IPS-20b (cell line): Measurements from ENCODE around the gene DECR2.
A peak's percentile ranks its signal among the peaks of the same experiment; 100 is the strongest.

Source experiments
- H3K27ac ChIP-seq: one replicate; pipeline ENCODE4 v1.5.1; 2013; ENCODE audit warnings: low read length
- H3K27me3 ChIP-seq: 2 replicates; pipeline ENCODE4 v1.6.1; 2013; ENCODE audit warnings: mild to moderate bottlenecking, low read length, inconsistent platforms; ENCODE audit not compliant: insufficient read depth
- H3K36me3 ChIP-seq: 2 replicates; pipeline ENCODE4 v1.6.1; 2013; ENCODE audit warnings: low read depth, mild to moderate bottlenecking, inconsistent platforms, low read length, moderate library complexity; ENCODE audit not compliant: insufficient read depth
- H3K4me1 ChIP-seq: 2 replicates; pipeline ENCODE4 v1.6.1; 2013; ENCODE audit warnings: mild to moderate bottlenecking, control low read depth, inconsistent platforms, low read length, moderate library complexity; ENCODE audit not compliant: insufficient read depth
- H3K4me3 ChIP-seq: 2 replicates; pipeline ENCODE4 v1.5.1; 2013; ENCODE audit warnings: mild to moderate bottlenecking, low read length, inconsistent platforms
- H3K9ac ChIP-seq: 2 replicates; pipeline ENCODE4 v1.6.1; 2013; ENCODE audit warnings: low read depth, mild to moderate bottlenecking, inconsistent platforms, low read length, moderate library complexity
- H3K9me3 ChIP-seq: 2 replicates; pipeline ENCODE4 v1.6.1; 2013; ENCODE audit warnings: mild to moderate bottlenecking, low read depth, low read length, inconsistent platforms; ENCODE audit not compliant: insufficient read depth

DECR2 gene, protein sequence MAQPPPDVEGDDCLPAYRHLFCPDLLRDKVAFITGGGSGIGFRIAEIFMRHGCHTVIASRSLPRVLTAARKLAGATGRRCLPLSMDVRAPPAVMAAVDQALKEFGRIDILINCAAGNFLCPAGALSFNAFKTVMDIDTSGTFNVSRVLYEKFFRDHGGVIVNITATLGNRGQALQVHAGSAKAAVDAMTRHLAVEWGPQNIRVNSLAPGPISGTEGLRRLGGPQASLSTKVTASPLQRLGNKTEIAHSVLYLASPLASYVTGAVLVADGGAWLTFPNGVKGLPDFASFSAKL

DNA sequence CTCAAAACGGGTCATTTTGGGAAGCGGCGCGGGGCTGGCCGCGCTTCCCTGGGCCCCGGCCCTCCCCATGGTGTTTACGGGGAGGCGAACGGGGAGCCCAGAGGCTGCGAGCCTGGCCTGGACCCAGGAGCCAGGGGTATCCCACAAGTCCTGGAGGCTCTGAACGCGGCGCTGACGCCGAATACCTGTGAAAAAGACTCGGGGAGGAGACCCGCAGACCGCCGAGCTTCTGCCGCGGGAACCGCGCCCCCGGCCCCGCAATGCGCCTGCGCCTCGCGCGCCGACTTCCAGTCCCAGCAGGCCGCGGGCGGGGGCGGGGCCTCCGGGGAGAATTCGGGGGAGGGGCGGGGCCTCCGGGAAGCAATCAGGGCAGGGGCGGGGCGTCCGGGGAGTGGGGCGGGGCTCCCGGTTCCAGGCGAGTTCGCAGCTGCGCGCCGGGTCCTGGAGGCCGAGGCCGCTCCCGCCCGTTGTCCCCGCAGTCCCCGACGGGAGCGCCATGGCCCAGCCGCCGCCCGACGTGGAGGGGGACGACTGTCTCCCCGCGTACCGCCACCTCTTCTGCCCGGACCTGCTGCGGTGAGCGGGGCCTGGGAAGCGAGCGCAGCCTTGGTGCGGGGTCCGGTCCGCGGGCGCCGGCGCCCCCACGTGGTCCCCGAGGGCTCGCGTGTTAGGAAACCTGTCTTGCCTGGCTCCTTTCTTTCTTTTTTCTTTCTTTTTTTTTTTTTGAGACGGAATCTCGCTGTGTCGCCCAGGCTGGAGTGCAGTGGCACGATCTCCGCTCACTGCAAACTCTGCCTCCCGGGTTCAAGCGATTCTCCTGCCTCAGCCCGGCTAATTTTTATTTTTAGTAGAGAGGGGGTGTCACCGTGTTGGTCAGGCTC lies at the start of gene DECR2:
Gene DECR2 (plus strand): TSS at position 418 of the 881 bp plus-strand sequence. CDS start 79 bp downstream, at position 497.
- peak within 1 kb of the TSS; percentile 74 for H3K4me3 ChIP-seq
- peak within 1 kb of the TSS; percentile 1 for H3K27ac ChIP-seq
- peak within 1 kb of the TSS; percentile 82 for H3K9ac ChIP-seq
- no peaks in the 10 kb centered on the region for H3K27me3 ChIP-seq
- no peaks in the 10 kb centered on the region for H3K9me3 ChIP-seq
- H3K4me1 ChIP-seq: no peaks in the 10 kb centered on the region; the same call in 1 of the 2 replicates
- H3K36me3 ChIP-seq: peaks cover 28% of the 10 kb centered on the region

DNA sequence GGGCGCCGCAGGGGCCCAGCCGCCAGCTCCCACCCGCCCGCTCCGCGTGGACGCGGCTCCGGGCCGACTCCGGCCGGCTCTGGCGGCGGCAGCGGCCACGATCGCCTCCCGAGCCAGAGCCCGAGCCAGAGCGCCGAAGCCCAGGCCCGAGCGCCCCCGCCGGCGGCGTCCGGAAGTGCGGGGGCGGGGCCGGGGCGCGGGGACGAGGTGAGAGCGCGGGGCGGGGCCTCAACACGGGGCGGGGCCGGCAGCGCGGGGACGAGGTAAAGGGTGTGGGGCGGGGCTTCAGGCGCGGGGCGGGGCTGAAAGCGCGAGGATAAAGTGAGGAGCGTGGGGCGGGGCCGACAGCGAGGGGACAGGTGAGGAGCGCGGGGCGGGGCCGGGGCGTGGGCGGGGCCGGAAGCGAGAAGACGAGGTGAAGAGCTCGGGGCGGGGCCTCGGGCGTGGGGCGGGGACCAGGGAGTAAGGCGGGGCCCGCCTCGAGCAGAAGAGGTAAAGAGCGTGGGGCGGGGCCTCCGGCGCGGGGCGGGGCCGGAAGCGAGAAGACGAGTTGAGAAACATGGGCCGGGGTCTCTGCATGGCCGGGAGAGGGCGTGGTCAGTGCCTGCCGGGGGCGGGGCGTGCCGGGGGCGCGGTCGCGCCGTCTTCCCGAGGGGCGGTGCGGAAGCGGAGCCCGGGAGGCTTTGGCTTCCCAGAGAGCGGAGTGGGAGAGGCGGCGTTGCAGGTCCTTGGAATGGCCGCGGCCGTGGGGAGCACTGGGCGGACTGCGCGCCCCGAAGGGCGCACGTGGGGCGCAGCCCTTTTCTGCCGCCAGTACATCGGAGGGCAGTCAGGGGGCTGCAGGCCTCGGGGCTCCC lies 48.9 kb upstream of the DECR2 start, which contains the start of gene AXIN1:
Gene AXIN1 (minus strand): TSS at position 177 of the 857 bp plus-strand sequence. CDS start 5,698 bp downstream, outside the sequence.
- peaks cover 12% of the 10 kb centered on the region; the same call in 1 of the 2 replicates for H3K36me3 ChIP-seq
- H3K9ac ChIP-seq: peak within 1 kb of the TSS; percentile 77; the same call in 1 of the 2 replicates
- no peaks in the 10 kb centered on the region for H3K27me3 ChIP-seq
- H3K4me3 ChIP-seq: peak within 1 kb of the TSS; percentile 77
- no peak within 1 kb of the TSS for H3K27ac ChIP-seq
- H3K9me3 ChIP-seq: no peaks in the 10 kb centered on the region
- H3K4me1 ChIP-seq: no peaks in the 10 kb centered on the region

DNA sequence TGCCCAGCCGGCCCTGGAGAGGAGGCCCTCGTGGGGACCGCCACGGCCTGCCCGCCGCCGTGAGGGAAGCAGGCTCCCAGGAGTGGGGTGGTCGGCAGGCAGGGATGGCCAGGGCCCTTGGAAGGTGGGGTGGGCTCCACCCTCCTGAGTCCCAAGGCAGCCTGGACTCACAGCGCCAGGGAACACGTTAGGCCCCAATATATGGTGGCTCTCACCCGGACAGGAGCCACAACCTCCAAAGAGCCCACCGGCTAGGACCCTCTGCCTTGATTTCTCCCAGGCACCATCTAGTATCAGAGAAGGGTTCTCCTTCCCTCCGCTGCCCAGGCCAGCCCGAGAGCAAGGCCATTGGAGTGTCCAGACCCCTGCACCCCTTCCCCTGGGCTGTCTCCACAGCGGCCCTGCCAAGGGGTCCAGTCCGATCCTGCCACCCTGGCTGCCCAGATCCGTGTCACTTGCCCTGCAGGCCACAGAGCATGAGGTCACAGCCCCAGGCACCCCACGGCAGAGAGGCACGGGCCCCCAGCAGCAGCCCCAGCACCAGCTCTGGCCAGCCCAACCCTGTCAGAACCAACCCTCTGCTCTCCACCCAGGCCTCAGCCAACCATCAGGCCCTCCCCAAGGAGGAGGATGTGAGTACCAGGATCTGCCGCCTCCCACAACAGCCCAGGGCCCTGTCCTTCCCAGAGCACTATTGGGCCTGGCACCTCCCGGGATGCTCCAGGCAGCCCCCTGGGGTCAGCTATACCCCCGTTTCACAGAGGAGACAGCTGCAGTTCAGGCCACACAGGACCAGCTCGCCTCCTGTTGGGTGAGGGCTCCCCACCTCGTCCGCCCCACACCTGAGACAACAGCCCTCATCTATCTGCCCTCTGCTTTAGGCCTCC lies 48.0 kb upstream of the DECR2 start:
- Histone ChIP-seq H3K4me1 (no peaks in the 10 kb centered on the region), H3K9me3 (no peaks in the 10 kb centered on the region), H3K36me3 (peaks cover 12% of the 10 kb centered on the region; the same call in 1 of the 2 replicates), H3K27ac (no peak overlapping the region), H3K4me3 (peak overlapping the region; percentile 60; the same call in 1 of the 2 replicates), H3K9ac (peak overlapping the region; percentile 41; the same call in 1 of the 2 replicates), H3K27me3 (no peaks in the 10 kb centered on the region)

DNA sequence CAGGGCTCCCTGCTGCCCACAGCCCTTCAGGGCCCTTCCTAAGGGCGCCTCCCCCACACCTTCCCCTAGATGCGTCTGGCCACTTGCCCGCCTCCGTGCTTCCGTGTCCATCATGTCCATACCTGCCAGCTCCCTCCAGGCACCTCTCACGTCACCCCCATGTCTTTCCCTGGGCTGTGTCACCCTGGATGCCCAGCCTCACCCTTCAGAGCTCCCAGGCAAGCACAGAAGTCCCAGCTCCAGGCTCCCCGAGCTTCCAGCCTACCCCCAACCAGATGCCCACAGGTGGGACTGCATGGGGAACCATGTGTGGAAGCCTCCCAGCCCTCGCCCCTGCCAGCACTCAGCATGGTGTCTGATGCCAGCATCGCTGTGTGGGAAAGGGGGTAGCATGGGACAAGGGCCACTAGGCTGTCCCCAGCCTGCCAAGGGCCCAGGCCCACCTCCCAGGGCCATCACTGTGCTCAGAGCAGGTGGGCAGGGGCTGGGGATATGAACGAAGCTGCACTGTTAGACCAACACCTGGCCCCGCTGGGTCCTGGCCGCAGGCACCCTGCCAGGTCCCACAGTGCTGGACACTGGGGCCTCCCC lies 47.3 kb upstream of the DECR2 start:
- Histone ChIP-seq H3K9me3 (no peaks in the 10 kb centered on the region), H3K36me3 (peaks cover 10% of the 10 kb centered on the region; the same call in 1 of the 2 replicates), H3K27ac (no peak overlapping the region), H3K27me3 (no peaks in the 10 kb centered on the region), H3K9ac (no peak overlapping the region), H3K4me3 (no peak overlapping the region), H3K4me1 (no peaks in the 10 kb centered on the region)

DNA sequence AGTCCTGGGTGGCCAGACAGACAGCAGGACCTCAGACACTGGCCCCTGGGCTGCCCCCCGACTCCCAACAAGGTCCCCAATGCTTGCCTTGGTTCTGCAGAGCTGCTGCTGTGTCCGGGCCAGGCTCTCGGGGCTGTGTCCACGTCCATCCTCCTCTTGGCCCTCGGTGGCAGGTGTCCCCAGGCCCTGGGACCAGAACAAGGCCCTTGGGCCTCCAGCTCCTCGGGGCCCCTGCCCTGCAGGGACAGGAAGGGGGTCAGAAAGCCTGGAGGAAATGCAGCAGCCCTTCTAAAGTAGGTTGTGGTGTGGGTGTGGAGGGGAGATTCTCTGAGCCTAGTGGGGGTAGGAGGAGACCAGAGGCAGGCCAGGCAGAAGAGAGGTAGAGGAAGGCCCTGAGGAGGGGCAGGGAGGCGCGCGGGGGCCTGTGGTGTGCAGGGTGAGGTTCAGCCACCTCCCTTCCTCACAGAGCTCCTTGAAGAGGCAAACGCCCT lies 46.7 kb upstream of the DECR2 start:
- H3K27me3 ChIP-seq: no peaks in the 10 kb centered on the region
- no peak overlapping the region for H3K4me3 ChIP-seq
- no peaks in the 10 kb centered on the region for H3K9me3 ChIP-seq
- no peaks in the 10 kb centered on the region for H3K4me1 ChIP-seq
- H3K27ac ChIP-seq: no peak overlapping the region
- H3K9ac ChIP-seq: no peak overlapping the region
- peaks cover 7% of the 10 kb centered on the region; the same call in 1 of the 2 replicates for H3K36me3 ChIP-seq

DNA sequence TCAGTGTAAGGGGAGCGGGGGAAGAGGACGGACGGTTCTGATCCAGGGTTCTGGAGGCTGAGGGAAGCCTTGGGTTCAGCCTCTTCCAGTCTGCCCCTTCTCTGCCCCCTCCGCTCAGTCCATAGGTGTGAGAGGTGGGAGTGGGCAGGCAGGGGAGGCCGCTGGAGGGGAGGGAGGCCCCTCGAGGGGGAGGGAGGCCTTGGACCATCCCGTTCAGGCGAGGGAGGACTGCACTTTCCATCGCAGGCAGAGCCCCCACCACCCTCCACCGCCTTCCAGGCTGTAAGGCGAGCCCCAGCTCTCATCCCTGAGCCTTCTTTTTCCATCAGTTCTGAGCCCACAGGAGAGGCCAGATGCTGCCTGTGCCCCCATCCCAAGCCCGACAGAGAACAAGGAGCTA lies 44.9 kb upstream of the DECR2 start:
- Histone ChIP-seq H3K36me3 (no peaks in the 10 kb centered on the region), H3K4me1 (no peaks in the 10 kb centered on the region), H3K27me3 (no peaks in the 10 kb centered on the region), H3K9me3 (no peaks in the 10 kb centered on the region), H3K27ac (no peak overlapping the region), H3K4me3 (no peak overlapping the region), H3K9ac (no peak overlapping the region)

DNA sequence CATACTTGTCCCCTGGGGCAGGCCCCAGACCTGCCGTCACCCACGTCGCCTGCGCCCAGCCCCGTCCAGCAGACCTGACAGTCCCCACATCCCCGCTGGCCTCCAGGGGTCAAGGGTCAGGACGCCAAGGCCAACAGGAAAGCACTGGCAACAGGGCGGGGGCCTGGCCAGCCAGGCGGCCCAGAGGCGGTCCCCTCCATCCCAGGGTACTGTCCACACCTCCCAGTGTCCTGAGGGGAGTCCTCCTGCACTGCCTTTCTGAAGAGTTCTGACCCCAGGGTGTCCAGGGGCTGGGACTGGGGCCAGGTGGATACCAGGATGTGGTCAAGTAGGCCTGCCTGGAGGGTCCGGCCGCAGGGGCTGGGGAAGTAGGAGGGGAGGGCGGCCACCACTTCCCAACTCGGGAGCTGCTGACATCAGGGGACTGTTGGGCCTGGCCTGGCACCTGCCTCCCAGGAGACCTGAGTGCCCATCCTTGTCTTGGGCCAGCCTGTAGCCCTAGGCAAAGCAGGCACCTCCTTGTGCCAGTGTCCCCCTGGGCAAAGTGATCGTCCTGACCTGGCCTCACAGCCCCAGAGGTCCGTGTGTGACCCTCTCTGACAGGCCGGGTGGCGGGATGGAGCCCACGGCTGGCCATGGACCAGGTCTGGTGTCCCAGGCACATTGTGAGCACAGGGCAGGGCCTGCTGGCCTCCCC lies 42.5 kb upstream of the DECR2 start:
- H3K36me3 ChIP-seq: no peaks in the 10 kb centered on the region
- H3K9me3 ChIP-seq: no peaks in the 10 kb centered on the region
- no peak overlapping the region for H3K9ac ChIP-seq
- H3K4me1 ChIP-seq: no peaks in the 10 kb centered on the region
- H3K27ac ChIP-seq: no peak overlapping the region
- no peaks in the 10 kb centered on the region for H3K27me3 ChIP-seq
- no peak overlapping the region for H3K4me3 ChIP-seq

DNA sequence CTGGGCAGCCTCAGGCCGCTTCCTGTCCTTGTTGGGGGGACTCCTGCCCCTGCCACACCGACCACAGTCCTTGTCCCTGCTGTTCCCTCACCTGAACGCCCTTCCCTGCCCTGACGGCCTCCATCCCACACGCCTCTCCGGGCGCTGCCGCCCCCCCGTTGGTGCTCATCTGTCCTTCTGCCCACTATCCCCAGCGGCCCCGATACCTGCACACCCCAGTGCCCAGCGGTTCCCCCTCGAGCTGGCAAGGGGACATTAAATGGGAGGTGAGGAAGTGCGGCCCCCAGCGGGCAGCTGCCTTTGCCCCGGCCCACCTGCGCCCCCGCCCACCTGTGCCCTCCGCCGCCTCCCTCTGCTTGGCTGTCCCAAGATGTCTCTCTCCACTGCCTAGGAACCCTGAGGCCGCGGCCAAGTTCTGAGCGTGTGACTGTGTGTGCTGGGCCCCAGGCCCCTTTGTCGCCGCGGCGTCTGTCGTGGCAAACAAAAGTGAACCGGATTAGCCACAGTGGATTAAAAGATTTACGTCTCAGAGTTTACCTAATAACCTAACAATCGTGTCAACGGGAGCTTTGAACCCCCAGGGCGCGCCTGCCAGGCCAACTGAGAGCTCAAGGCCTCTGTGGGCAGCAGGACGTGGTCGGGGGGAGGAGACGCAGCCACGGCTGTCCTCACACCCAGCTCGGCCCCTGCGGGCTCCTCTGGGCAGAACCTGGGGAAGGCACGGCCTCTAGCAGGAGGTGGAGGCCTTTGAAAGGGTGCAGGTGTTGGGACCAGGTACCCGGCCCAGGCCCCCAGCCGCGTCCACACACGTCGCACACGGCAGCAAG lies 41.6 kb upstream of the DECR2 start:
- no peaks in the 10 kb centered on the region for H3K9me3 ChIP-seq
- H3K4me3 ChIP-seq: no peak overlapping the region
- H3K9ac ChIP-seq: no peak overlapping the region
- H3K36me3 ChIP-seq: no peaks in the 10 kb centered on the region
- H3K27me3 ChIP-seq: no peaks in the 10 kb centered on the region
- no peaks in the 10 kb centered on the region for H3K4me1 ChIP-seq
- H3K27ac ChIP-seq: no peak overlapping the region

DNA sequence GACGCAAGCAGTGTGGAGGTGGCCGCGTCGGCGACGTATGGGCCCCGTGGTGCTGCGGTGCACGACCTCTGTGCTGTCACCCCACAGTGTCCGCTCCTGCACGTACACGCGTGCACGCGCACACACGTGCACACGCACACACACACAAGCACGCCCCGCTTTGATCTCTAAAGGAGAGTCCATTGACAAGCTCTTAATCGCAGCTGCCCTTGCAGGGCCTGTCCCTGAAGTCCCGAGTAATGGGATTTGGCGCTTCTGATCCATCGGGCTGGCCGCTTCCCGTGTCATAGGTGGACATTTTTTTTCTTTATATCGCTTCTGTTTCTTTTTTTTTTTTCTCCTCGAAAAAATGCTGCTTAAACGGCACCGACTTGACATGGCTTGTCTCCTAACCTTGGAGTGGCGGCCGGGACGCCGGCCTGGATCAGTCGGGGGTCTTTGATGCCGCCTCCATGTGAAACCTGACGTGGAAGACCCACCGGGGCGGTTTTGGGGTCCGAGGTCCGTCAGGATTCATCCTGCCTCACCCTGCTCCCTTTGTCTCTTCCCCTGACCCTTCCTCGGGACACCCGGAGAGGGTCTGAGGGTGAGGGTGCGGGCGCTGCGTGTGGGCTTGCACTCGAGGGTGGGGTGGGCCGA lies 40.9 kb upstream of the DECR2 start:
- H3K9ac ChIP-seq: no peak overlapping the region

More for the DNA sequence above, 40.9 kb upstream of the DECR2 start:
- Histone ChIP-seq H3K27me3 (no peaks in the 10 kb centered on the region), H3K9me3 (no peaks in the 10 kb centered on the region), H3K27ac (no peak overlapping the region), H3K4me1 (no peaks in the 10 kb centered on the region), H3K36me3 (no peaks in the 10 kb centered on the region), H3K4me3 (no peak overlapping the region)
